GM19467 (cell line): ENCODE measurements around the gene MOB2.

Experiments used
- ATAC-seq: cut with Tn5 transposase; IDR thresholded peaks from one replicate; pipeline ENCODE4 v1.9.1; 2021; ENCODE audit warnings: mild to moderate bottlenecking, moderate library complexity; ENCODE audit not compliant: unreplicated experiment

MOB2 gene

DNA sequence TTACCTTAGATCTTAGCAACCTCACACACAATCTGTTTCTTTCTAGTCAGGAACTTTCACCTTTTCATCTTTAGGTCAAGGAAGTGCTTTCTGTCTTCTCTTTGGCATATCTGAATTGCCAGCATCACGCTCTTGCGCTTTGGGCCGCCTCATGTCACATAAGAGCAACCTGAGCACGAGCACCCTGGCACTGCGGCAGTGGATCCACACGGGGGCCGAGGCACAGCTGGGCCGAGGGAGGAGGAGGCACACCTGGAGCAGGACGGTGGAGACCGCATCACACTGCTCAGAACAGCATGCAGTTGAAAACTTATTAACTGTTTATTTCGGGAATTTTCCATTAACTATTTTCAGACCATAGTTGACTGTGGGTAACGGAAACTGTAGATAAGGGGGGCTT is 10.7 kb downstream of the MOB2 start:
- no peak for ATAC-seq

DNA sequence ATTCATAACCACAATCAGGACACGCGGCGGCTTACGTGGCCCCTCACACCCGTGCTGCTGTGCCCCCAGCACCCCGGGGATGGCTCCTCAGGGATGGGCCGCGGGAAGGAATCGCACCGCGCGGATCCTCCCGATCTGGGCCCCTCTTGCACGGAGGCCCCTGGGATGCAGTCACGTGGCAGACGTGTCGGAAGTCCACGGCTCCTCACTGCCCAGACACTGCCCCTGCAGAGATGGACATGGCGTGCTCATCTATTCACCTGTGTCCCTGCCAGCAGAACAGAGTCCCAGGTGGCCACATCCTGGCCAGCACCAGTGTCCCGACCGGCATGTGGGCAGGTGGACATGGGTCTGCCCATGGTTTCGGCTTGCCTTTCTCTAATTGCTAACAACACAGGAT is 12.8 kb downstream of the MOB2 start:
- ATAC-seq = no peak

DNA sequence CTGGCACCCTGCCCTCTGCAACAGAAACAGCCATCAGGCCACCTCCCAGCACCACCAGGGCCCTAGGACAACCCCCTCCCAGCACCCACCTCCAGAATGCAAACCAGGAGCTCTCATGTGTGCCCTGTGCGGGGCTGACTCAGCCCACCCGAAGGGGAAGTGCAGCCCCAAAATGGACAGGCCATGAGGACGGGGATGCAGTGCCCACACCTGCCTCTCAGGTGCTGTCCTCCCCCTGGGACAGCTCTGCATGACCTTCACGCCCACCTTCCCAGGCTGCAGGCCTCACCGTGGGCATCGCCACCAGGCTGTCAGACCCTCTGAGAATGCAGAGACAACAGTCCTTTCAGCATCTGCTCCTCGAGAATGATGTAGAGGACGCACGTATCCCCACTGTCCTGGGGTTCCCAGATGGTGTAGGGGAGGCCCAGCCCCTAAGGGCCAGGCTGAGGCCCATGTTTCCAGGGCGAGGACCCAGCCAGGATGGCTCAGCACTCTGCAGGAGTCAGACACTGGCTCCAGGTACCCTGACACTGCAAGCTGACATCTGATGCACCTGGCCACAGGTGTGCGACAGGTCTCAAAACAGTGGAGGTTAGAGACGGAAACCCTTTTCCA is 13.5 kb downstream of the MOB2 start:
- no peak for ATAC-seq

DNA sequence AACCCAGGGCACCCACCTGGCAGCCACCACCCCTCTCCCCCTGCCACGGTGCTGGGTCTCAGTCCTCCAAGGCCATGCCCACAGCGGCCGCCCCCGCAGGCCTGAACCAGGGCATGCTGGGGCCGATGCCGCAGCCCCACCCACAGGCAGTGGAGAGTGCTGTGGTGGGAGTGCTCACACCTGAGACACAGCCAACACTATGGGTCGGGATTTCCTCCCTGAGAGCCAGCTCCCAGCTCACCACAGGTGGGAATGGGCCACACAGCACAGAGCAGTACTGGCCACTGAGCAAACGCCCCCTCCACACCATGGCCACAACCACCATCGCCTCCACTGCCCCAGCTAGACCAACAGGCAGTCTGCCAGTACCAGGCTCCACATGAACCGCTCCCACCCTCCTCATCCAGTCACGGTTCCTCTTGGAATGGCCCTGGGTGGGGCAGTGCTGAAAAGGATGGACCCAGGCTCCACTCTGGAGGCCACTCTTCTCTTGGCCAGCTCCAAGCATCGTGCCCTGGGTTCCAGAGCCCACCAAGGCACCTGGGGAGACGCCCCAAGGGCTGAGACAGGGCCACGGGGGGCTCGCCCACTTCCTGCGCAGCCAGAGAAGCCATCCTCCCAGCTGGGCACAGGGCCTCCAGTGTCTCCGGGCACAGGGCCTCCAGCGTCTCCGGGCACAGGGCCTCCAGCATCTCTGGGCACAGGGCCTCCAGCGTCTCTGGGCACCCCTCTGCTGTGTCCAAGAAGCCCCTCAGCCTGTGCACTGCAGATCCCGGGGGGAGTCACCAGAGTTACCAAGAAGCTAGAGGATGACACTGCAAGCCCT is 14.2 kb downstream of the MOB2 start:
- ATAC-seq = no peak

DNA sequence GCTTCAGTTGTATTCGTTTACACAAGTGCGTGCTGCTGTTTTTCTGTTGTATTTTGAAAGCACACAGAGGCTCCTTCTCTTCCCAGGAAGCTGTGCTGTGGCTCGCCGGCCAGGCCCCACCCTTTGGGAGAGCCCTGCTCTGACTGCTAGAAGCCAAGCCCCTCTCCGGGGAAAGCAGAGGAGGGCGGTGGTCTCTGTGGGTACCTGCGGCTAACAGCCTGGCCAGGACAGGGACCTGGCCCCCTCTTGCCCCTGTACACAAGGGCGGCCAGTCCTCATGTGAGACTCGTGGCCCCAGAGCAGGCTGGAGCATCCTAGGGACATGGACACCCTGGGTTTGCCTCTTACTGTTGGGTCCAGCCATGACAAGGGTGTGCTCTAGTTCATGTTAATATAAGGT is 14.8 kb downstream of the MOB2 start:
- ATAC-seq = no peak

DNA sequence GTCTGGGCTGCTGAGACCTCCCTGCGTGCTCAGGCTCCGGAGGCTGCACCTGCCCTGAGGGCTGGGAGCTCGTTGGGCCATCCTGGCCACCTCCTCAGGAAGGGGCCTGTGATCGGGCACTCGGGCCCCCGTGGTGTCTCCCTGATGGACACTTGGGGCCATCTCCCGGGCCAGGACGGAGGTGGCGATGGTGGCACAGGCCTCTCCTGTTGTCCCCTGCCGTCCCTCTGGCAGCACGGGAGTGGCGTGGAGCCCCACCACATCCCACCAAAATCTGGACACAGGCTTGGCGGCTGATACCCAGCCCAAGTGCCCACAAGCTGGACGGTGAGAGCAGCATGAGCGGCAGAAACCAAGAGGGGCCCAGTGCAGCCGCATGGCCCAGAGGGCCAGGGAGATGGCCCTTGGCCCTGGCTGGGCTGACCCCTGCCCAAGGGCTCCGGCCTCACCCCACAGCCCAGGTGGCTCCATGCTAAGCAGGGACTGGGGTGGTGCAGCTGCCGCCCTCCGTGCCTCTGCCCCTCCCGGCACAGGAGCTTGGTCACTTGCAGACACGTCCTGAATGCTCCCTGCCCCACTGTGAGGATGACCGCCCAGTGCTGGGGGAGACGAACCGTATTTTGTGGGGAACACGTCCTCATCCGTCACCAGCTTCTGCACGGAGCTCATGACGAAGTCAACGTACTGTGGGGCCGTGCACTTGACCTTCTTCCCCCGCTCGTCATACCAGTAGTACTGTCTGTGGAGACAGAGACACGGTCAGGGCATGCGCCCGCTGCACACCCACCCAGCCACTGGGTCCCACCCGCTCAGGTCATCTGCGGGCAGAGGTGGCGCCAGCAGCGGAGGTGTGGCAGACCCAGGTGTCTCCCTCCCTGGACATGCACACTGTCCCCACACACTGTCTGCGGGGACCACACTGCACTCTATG is 15.6 kb downstream of the MOB2 start:
- ATAC-seq = no peak

DNA sequence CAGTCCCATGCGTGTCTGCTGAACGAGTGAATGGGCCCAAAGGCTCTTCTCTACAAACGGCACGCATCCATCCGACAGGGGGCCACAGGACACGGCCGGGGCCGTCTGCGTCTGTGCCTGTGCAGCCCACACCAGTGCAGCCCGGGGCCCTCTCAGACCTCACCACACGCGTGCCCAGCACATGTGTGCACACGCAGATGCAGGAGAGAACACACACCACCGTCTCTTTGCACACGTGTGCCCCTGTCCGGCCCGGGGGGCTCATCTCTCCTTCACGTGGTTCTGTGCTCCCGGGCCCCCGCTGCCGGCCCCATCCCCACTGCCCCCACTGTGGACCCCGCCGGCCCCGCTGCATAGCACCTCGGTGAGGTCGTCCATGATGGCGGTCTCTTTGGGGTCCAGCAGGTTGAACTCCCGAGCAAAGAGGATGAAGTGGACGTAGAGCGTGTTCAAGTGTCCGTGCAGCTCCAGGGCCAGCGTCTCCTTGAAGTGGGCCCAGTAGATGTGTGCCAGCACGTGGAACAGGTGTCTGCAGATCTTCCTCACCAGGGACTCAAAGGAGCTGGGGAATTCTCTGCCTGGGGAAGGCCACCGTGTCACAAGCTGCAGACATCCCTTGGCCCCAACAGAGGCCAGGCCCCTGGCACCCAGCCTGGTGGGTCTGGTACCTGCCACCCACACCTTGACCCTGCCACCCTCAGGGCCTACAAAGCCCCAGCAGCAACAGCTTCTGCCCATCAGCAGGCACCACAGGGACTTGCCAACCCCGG is 16.5 kb downstream of the MOB2 start:
- no peak for ATAC-seq

DNA sequence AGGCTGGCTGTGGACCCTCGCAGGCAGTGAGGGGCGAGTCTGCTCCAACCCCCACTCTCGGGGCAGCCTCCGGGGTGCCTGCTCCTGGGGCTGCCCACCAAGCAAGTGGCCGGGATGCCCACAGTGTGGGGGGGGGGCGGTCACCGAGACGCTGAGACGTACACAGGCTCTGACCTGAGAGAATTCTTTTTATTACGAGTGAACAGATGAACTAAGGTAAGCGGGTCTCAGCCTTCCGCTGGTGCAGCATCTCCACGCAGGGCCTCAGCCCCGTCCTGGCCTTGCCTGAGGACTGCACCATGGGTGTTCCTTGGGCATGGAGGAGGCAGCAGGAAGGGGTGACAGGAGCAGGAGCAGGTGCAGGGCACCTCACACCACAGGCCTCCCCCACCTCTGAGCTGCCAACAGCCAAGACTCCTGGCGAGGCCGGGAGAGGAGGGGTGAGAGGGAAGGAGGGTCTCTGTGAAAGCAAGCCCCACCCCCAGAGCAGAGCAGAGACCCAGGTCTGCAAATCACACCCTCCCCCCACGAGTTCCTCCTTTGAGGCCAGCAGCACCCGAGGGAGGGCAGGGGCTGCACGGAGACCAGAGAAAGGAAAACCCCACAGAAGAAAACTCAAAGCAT is 17.2 kb downstream of the MOB2 start:
- ATAC-seq = no peak

DNA sequence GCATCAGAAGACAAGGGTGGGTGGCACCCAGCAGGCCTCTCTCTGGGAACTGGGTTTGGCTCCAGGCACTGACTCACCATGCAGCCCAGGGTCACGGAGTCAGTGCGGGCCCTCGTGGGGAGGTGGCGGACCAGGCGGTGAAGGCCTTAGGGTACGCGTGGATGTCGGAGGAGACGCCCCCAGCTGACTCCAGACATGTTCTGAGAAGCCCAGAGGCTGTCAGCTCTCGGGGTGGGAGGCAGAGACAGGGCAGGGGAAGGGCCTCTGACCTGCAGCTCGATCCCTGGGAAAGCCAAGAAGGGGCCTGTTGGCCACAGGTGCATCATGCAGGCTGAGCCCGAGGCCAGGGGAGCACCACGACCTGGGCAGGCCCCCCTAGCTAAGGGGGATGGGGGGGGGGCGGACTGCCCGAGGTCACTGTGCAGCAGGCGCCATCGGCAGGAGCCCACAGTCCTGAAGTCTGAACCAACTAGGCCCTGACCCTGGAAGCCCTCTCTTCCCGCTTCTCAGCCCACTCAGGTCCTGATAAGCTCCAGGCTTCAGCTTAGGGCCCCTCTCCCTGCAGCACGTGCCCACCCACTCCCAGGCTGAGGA is 18.0 kb downstream of the MOB2 start:
- ATAC-seq = no peak

DNA sequence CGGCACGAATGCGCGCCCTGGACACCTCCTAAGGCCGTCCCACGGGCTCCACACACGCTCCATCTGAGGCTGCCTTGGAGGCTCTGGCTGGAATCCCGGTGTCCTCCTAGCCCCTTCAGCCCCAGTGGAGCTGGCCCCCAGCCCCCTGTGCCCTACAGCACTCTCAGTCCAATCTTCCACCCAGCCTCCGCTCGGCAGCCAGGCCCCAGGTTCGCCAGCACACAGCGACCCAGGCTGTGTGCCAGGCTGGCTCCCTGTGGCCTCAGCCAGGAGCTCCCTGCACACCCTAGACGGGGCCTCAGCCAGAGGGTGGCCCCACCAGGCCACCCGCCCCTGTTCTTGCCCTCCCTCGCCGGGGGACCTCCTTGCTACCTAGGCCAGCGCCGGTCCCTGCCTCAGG is 18.6 kb downstream of the MOB2 start:
- ATAC-seq = no peak

DNA sequence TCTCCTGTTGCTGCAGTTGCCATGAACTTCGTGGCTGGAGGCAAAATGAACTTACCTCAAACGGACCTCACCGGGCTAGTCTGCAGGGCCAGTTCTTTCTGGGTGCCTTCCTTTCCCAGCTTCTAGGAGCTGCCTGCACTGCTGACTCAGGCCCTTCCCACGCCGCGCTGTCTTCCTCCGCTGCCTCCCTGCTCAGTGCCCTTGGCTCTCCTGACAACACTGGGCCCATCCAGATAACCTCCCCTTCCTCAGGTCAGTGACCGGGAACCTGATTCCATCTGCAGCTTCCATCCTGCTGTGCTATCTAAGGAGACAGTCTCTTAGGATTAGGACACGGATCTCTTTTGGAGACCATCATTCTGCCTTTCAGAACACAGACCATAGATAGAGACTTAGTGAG is 19.3 kb downstream of the MOB2 start:
- no peak for ATAC-seq

DNA sequence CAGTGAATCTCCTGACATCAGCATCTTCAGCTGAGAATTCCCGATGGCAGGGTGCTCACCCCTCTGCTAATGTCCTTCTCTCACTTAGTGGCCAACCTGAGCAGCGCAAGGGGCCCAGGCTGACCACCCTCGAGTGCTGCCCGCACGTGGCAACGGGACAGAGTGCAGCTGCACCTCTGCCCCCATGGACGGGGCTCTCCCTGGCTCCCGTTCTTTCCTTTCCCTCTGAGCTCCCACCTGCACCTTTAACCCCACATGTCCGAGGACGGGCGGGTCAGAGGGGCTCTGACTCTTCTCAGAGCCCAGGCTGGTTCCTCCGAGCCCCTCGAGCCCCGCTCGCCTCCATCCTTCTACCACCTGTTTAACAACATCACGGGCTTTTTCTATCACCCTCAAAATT is 19.8 kb downstream of the MOB2 start:
- ATAC-seq = no peak

DNA sequence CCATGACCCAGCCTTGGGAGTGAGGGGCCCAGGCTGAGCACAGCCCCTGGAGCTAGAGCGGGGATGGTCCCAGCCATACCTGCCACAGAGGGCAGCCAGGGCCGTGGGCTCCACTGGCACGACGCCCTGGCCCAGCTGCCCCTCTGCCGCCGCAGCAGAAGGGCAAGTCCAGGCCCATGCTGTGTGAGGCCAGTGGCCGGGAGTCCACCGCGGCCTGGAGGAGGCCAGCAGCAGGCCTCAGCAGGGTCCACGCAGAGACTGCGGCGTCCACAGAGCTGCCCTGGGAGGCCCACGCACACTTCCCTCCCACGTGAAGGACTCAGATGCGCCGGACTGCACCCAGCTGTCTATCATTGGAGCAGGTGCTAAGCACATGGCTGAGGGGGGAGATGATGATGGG is 23.5 kb downstream of the MOB2 start:
- ATAC-seq = no peak

DNA sequence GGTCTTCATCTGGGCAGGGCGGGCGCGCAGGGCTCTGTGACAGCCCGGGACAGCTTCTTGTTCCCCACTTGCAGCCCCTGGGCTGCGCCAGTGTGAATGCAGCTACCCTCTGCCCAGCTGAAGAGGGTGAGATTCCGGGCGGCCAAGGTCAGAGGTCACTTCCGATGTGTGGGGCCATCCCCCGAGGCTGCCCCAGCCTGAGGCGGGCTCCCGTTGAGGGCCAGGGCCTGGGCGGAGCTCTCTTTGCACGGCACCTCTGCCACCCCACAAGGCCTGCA is 23.9 kb downstream of the MOB2 start:
- no peak for ATAC-seq

DNA sequence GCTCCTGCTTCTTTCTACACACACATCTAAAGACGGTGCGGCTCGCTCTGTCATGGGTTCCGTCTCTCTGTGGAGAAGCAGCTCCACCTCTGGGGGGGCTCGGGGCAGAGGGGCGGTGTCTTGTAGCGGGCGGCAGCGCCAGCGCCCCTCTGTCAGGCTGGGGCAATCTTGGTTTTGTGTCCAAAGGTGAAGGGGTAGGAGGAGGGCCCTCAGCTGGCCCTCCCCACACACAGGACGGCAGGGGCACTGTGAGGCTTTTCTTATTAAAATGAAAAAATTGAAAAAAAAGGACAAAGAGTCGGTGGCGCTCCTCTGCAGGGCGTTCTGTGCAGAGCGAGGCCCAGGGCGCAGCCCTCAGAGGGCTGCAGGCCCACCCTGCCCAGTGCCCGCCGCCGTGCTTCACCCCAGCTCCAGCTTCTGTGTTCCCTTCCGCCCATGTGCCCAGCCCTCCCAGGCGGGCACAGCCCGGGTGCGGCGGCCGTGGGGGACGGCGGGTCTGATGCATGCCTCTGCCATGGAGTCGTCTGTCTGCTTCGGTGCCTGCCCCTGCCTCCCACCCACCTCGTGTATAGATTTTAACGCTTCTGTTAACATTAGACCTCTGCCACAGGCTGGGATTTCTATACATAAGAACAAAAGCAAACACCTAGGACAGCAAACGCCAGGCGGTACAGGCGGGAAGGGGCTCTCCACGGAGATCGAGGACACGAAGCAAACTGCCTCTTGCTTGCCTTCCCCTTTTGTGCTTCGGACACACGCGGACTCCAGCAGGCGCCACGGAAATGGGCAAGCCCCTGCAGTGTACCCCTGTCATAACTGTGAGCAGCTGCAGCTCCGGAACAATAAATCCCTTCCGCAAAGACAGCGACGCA is 24.5 kb downstream of the MOB2 start:
- ATAC-seq = no peak

DNA sequence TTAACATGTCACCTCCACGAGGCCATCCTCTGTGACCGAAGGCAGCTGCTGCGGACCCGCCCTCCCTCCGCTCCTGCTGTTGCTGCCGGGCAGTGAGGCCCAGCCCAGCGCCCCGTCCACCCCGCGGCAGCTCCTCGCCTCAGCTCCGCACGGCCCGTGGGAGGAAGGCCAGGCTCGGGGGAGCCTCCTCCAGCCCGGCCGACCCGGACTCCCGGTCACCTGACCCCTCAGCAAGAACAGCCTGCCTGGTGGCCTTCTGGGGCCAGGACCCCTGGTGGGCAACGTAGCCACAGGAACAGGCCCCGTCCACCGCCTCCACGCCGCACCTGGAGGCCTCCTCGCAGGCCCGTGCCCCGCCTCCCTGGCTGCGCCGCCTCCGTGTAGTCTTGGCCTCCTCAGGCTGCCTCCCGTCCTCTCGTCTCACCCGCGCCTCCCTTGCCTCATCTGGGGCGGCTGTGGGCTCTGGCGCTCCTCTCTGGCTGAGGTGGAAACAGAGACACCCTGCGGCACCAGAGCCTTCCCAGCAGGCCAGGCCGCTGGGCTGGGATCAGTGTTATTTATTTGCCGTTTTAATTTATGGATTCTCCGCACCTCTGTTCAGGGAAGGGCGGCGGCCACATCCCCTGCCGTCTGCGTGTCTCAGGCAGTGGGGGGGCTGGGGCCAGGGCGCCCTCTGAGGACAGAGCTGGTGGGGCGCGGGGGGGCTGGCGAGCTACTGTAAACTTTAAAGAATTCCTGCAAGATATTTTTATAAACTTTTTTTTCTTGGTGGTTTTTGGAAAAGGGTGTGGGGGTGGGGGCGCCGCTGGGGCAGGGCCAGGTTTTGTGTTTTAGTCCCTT is 25.4 kb downstream of the MOB2 start:
- ATAC-seq = no peak

DNA sequence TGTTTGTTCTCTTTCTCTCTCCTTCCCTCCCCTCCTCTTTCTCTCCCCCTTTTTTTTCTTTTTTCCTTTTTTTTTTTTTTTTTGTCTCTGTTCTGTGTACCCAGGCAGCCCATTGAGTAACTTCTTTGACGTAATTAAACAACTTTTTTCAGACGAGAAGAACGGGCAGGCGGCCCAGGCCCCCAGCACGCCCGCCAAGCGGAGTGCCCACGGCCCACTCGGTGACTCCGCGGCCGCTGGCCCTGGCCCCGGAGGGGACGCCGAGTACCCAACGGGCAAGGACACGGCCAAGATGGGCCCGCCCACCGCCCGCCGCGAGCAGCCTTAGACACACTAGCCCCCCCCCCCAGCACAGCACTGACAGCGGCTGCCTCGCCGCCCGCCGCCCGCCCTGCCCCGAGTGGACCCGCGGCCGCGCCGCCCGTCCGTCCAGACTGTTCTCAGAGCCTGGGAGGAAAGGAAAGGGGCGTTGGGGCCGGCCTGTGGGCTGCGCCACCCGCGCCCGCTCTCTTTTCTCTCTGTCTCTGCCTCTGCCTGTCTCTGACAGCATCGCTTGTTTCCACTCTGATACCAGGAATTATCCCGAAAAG is 26.1 kb downstream of the MOB2 start:
- no peak for ATAC-seq

DNA sequence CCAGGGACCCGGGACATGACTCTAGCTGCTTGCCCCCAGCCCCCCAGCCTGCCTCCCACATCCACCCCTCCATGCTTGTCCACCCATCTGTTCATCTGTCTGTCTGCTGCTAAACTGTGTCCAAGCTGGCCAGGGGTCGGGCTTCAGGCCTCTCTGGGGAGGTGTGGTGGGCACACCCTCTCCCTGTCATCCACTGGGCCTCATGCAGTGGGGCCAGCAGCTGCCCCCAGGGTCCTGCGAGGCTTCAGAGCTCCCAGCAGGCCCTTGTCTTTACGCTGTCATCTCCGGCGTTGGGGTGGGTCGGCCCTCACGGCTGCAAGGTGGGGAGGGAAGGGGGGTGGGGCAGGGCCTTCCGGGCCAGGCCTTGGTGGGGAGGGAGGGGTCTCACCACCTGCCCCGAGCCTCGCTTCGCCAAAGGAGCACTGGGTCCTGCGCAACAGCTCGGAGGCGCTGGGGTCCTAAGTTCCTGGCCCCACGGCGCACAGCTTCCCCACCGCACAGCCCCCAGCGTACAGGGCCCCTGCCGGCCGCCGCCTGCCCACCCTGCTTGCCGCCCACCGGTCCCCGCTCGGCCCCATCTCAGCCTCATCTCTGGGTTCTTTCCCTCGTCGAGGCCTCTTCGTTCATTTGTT is 26.7 kb downstream of the MOB2 start:
- ATAC-seq = no peak
